Measurements from ENCODE around the gene PCF11.

GRCh38 chr11:83122050-83122449 lies 34.9 kb upstream of the PCF11 start:
- TF ChIP-seq CTCF (conservative IDR thresholded peaks at IDR 0.05; ENCODE audit: low read depth, low read length) (no peak), EZH2 (IDR thresholded peaks at IDR 0.05; ENCODE audit: borderline replicate concordance, low read depth, low read length, poor library complexity, severe bottlenecking) (no peak)
